Stimulated activated CD8-positive, alpha-beta memory T cell treated with anti-CD3 and anti-CD28 coated beads, Interleukin-7, amount 100 ng/mL, for 1 hour (primary cell): ENCODE measurements around the gene CARMIL1.

Experiments
- DNase-seq, 2 donors: peaks; one replicate each; pipeline ENCODE4 v3.0.0-alpha.2; 2020; ENCODE audit warnings: low read depth in 2 of 2

The CARMIL1 gene

DNA sequence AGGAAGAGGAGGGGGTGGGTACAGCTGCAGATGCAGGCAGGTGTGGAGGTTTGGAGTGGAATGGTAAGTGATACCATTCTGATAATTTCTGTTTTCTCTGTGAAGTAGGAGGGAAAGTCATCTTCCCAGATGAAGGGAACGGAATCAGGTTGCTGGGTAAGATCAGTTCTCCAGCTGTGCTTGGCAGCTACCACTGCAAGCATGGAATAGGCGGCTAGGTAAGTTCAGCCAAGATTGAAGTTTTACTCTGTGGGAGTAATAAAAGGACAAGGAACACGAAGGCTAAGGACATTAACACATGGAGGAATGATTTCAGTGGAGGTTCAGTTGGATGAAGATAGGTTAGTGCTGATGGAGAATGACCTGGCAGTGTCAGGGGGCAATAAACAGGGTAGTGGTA lies 128.3 kb downstream of the CARMIL1 start:
- DNase-seq: no peak

GRCh38 chr6:25410102-25410501 lies 130.9 kb downstream of the CARMIL1 start:
- no peak for DNase-seq

GRCh38 chr6:25411316-25411950 lies 132.3 kb downstream of the CARMIL1 start:
- no peak for DNase-seq

GRCh38 chr6:25413207-25413905 lies 134.2 kb downstream of the CARMIL1 start:
- no peak for DNase-seq

- no peak for DNase-seq
Measured at GRCh38 chr6:25414168-25414567, 135.0 kb downstream of the CARMIL1 start.

GRCh38 chr6:25414755-25415154 lies 135.6 kb downstream of the CARMIL1 start:
- DNase-seq: no peak

DNA sequence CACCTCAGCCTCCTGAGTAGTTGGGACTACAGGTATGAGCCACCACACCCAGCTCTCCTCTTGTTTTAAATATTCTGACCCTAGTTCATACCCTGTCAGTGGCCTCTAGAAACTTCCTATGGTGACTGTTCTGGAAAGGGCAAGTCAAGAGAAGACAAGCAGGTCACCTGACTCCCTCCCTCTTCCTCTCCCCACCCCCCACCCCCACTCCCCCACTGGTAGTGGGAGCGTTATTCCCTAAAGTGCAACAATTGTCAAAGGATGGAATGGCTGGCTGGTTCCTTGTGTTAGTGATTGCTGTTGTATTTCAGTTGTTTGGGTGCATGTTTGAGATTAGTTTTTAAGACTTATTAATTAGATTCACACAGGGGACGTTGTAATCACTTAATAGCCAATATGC lies 136.1 kb downstream of the CARMIL1 start:
- no peak for DNase-seq

- no peak for DNase-seq
Measured at GRCh38 chr6:25415701-25416100, 136.5 kb downstream of the CARMIL1 start.

GRCh38 chr6:25417046-25417605 lies 138.0 kb downstream of the CARMIL1 start:
- DNase-seq: no peak

DNA sequence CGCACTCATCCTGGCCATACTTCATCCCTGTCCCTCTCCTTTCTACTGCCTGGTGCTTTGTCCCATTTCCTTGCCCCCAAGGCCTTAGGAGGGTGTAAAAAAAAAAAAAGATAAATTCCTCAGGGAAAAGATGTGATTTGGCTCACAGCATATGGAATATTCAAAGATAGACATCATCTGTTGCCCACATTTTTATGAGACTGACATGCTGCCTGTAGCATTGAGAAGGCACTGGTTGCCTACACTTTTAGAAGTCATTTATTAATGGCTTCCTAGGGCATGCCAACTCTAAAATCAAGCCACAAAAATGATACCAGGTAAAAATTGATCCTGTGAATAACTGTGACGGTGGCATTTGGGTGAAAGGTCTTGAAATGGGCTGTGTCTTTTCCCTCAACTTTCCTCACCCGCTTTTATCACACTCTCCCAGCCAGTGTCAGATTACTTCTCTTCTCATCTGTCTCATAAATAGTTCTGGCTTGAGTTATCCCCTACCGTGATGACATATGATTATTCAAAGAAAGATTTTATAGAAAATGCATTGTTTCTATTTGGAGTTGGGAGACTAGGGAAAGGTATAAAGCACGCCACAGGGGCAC lies 139.4 kb downstream of the CARMIL1 start:
- no peak for DNase-seq

GRCh38 chr6:25419879-25420278 lies 140.7 kb downstream of the CARMIL1 start:
- no peak for DNase-seq

GRCh38 chr6:25423358-25423757 lies 144.2 kb downstream of the CARMIL1 start:
- DNase-seq: no peak

DNA sequence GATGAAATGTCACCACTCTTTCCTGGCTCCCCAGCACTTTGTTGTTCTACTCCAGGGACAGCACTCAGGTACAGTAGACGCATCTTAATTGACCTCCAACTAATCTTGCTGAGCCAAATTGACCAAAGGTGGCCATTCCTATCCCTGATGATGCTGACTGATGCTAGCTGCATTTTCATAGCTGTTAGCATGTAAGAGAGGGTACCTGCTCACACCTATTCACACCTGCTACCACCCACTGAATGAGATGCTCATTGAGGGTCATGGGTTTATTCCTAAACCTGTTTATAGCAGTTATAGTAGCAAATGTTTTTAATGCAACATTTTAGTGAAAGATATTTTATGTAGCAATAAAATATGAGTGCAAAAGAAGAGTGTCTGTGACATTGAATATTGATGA lies 145.1 kb downstream of the CARMIL1 start:
- no peak for DNase-seq

DNA sequence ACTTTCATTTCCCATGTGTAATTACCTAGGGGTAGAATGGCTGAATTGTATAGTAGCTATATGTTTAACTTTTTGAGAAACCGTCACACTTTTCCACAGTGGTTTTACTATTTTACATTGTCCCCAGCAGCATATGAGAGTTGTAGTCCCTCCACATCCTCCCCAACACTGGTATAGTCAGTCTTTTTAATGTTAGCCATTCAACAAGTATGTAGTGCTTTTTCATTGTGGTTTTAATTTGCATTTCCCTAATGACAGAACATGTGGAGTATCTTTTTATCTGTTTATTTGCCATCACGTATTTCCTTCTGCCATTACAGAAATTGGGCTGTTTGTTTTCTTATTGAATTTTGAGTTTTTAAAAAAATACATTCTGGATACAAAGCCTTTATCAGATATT lies 148.4 kb downstream of the CARMIL1 start:
- no peak for DNase-seq

DNA sequence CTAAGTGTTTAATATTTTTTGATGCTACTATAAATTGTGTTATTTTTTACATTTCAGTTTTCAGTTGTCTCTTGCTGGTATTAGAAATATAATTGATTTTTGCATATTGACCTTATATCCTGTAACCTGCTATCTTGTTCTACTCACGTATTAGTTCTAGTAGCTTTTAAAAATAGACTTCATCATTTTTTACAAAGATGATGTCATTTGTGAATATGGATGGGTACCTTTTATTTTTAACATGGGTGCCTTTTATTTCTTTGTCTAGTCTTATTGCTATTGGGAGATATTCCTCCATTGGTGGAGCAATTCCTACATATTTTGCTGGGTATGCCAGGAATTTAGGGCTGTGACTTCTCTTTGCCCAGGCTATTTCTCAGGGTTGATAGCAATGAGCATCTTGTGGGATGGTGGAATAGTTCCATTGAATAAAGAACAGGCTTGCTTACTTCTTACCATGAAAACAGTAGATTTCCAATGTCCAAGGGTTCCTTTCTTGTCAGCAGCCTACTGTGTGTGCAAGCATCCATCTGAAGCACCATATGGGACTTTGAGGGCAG lies 149.7 kb downstream of the CARMIL1 start:
- no peak for DNase-seq

GRCh38 chr6:25431306-25431974 lies 152.3 kb downstream of the CARMIL1 start:
- DNase-seq: no peak

DNA sequence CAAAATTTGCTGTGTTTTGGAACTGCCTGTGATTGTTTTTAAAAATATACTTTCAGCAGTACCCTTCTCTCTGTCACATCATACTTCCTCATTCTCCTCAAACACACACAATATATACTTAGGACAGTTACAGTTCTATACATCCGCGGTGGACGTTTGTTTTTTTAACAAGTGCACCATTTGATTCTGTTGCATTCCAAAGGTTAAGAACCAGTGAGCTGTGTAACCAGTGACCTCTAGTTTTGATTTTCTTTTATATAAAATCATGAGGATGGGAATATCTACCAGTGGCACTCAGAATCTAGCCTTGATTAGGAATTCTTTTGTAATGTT lies 152.8 kb downstream of the CARMIL1 start:
- no peak for DNase-seq

- no peak for DNase-seq
Measured at GRCh38 chr6:25434921-25435320, 155.7 kb downstream of the CARMIL1 start.

DNA sequence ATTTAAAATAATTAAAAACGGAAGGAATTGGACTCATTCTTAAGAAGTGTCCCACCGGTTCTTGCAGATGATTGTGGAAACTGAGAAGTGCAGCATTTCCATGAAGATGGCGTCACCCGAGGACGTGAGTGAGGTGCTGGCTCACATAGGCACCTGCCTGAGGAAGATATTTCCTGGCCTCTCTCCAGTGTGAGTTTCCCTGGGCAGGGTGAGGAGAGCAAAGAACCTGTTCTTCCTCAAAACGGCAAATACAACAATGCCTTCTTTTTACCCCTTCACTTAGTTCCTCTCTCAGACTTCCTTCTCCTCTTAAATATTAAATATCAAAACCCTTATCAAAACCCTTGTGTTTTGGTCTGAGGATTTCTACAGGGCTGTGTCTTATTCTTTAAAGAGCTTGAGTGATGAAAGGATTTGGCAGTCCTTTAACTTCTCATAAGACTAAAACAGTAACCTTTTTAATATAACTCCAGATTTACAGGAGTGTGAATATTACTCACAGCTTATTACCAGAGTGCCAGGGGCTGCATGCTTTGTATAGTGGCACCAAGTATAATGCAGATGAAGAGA lies 156.3 kb downstream of the CARMIL1 start:
- DNase-seq: no peak

GRCh38 chr6:25436760-25437159 lies 157.6 kb downstream of the CARMIL1 start:
- DNase-seq: no peak

DNA sequence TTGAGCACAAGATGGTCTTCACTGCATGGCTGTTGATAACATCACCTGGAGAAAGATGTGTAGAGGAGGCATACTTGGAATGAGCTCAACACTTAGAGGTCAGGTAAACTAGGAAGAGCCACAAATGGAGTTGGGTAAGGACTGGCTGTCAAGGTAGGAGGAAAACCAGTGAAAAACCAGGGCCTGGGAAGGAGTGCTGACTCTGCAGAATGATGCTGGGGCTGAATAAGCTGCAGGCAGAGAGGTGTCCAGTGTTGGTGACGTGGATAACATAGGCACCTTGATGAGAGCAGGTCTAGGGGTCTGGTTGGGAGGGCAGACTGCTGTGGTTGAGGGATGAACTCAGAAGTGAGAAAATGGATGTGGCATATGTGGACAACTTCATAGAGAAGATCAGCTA lies 160.2 kb downstream of the CARMIL1 start:
- DNase-seq: no peak
